ENCODE data around the gene LILRB4.

- no peak for TF ChIP-seq CTCF (conservative IDR thresholded peaks at IDR 0.05; ENCODE audit: low read depth in 2 of 2)
- no peak for TF ChIP-seq EZH2phosphoT487 (IDR thresholded peaks at IDR 0.05; ENCODE audit: unreplicated experiment)
- TF ChIP-seq POLR2AphosphoS5 (IDR thresholded peaks at IDR 0.05; ENCODE audit: low read depth), result no peak
- TF ChIP-seq EZH2 (IDR thresholded peaks at IDR 0.05; ENCODE audit: low read depth, unreplicated experiment), result no peak
- no peak for TF ChIP-seq CREB1 (CRISPR knock-in tag; IDR thresholded peaks at IDR 0.05; ENCODE audit: low read depth)
- TF ChIP-seq REST (IDR thresholded peaks at IDR 0.05; ENCODE audit: unreplicated experiment), result no peak
- no peak for TF ChIP-seq ZNF331 (CRISPR knock-in tag; IDR thresholded peaks at IDR 0.05; ENCODE audit: low read depth)
- TF ChIP-seq, protein P1, sequence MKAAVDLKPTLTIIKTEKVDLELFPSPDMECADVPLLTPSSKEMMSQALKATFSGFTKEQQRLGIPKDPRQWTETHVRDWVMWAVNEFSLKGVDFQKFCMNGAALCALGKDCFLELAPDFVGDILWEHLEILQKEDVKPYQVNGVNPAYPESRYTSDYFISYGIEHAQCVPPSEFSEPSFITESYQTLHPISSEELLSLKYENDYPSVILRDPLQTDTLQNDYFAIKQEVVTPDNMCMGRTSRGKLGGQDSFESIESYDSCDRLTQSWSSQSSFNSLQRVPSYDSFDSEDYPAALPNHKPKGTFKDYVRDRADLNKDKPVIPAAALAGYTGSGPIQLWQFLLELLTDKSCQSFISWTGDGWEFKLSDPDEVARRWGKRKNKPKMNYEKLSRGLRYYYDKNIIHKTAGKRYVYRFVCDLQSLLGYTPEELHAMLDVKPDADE (IDR thresholded peaks at IDR 0.05), result no peak
- TF ChIP-seq, protein P2, sequence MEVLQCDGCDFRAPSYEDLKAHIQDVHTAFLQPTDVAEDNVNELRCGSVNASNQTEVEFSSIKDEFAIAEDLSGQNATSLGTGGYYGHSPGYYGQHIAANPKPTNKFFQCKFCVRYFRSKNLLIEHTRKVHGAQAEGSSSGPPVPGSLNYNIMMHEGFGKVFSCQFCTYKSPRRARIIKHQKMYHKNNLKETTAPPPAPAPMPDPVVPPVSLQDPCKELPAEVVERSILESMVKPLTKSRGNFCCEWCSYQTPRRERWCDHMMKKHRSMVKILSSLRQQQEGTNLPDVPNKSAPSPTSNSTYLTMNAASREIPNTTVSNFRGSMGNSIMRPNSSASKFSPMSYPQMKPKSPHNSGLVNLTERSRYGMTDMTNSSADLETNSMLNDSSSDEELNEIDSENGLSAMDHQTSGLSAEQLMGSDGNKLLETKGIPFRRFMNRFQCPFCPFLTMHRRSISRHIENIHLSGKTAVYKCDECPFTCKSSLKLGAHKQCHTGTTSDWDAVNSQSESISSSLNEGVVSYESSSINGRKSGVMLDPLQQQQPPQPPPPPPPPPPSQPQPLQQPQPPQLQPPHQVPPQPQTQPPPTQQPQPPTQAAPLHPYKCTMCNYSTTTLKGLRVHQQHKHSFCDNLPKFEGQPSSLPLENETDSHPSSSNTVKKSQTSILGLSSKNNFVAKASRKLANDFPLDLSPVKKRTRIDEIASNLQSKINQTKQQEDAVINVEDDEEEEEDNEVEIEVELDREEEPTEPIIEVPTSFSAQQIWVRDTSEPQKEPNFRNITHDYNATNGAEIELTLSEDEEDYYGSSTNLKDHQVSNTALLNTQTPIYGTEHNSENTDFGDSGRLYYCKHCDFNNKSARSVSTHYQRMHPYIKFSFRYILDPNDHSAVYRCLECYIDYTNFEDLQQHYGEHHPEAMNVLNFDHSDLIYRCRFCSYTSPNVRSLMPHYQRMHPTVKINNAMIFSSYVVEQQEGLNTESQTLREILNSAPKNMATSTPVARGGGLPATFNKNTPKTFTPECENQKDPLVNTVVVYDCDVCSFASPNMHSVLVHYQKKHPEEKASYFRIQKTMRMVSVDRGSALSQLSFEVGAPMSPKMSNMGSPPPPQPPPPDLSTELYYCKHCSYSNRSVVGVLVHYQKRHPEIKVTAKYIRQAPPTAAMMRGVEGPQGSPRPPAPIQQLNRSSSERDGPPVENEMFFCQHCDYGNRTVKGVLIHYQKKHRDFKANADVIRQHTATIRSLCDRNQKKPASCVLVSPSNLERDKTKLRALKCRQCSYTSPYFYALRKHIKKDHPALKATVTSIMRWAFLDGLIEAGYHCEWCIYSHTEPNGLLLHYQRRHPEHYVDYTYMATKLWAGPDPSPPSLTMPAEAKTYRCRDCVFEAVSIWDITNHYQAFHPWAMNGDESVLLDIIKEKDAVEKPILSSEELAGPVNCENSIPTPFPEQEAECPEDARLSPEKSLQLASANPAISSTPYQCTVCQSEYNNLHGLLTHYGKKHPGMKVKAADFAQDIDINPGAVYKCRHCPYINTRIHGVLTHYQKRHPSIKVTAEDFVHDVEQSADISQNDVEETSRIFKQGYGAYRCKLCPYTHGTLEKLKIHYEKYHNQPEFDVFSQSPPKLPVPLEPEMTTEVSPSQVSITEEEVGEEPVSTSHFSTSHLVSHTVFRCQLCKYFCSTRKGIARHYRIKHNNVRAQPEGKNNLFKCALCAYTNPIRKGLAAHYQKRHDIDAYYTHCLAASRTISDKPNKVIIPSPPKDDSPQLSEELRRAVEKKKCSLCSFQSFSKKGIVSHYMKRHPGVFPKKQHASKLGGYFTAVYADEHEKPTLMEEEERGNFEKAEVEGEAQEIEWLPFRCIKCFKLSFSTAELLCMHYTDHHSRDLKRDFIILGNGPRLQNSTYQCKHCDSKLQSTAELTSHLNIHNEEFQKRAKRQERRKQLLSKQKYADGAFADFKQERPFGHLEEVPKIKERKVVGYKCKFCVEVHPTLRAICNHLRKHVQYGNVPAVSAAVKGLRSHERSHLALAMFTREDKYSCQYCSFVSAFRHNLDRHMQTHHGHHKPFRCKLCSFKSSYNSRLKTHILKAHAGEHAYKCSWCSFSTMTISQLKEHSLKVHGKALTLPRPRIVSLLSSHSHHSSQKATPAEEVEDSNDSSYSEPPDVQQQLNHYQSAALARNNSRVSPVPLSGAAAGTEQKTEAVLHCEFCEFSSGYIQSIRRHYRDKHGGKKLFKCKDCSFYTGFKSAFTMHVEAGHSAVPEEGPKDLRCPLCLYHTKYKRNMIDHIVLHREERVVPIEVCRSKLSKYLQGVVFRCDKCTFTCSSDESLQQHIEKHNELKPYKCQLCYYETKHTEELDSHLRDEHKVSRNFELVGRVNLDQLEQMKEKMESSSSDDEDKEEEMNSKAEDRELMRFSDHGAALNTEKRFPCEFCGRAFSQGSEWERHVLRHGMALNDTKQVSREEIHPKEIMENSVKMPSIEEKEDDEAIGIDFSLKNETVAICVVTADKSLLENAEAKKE (CRISPR knock-in tag; IDR thresholded peaks at IDR 0.05), result no peak
- no peak for TF ChIP-seq JUNB (IDR thresholded peaks at IDR 0.05; ENCODE audit: unreplicated experiment)
- TF ChIP-seq NANOG (IDR thresholded peaks at IDR 0.05; ENCODE audit: borderline replicate concordance), result no peak
- TF ChIP-seq ZNF114 (CRISPR knock-in tag; IDR thresholded peaks at IDR 0.05), result no peak
- TF ChIP-seq STAT1 (IDR thresholded peaks at IDR 0.05; ENCODE audit: unreplicated experiment), result no peak
These were observed 29.5 kb downstream of the LILRB4 start for GRCh38 chr19:54692298-54692615.
